HFFc6 (cell line): ENCODE measurements around the gene ADAT3. TPM values are rescaled to one million over a fixed set of nuclear protein-coding genes. Genes with fewer than 3 reads are reported as not detected.

Experiments used
- DNase-seq: peaks from one replicate; pipeline ENCODE4 v3.0.0-alpha.2; 2018
- H3K27ac Mint-ChIP-seq: 2 replicates; pipeline ENCODE4 v1.8.0; 2020; ENCODE audit warnings: mild to moderate bottlenecking, mixed read lengths
- H3K27me3 Mint-ChIP-seq: 2 replicates; pipeline ENCODE4 v1.8.0; 2021; ENCODE audit warnings: mild to moderate bottlenecking, moderate library complexity, mixed read lengths; ENCODE audit not compliant: insufficient read depth
- H3K36me3 Mint-ChIP-seq: 2 replicates; pipeline ENCODE4 v1.8.0; 2021; ENCODE audit warnings: low read depth, mixed read lengths
- H3K4me1 Mint-ChIP-seq: 2 replicates; pipeline ENCODE4 v1.8.0; 2020; ENCODE audit warnings: low read depth, mixed read lengths
- H3K4me3 Mint-ChIP-seq: 2 replicates; pipeline ENCODE4 v1.8.0; 2020; ENCODE audit warnings: mild to moderate bottlenecking, moderate library complexity, mixed read lengths
- H3K9me3 Mint-ChIP-seq: 2 replicates; pipeline ENCODE4 v1.8.0; 2020; ENCODE audit warnings: mild to moderate bottlenecking, mixed read lengths
- total RNA-seq, 6 experiments: library from RNA; stranded (reverse); fragmentation: NEBNext Ultra II Directional; extraction: Animal tissue kit (Norgen Biotek cat#: 25700); gene quantifications; 2 replicates in 1 of 6; 3 replicates in 5 of 6; pipeline ENCODE4 v1.2.3, GENCODE V29; 2021
- TF ChIP-seq, protein P1 (sequence below): fragments of 200-600 bp; sonication (generic); IDR thresholded peaks from 2 replicates; pipeline ENCODE4 v1.5.0; 2021; ENCODE audit warnings: antibody characterized with exemption, mild to moderate bottlenecking

ADAT3 gene
- total RNA-seq, 6 experiments from 2014 or later: 2.3 to 4.2 (median 3.0) TPM

DNA sequence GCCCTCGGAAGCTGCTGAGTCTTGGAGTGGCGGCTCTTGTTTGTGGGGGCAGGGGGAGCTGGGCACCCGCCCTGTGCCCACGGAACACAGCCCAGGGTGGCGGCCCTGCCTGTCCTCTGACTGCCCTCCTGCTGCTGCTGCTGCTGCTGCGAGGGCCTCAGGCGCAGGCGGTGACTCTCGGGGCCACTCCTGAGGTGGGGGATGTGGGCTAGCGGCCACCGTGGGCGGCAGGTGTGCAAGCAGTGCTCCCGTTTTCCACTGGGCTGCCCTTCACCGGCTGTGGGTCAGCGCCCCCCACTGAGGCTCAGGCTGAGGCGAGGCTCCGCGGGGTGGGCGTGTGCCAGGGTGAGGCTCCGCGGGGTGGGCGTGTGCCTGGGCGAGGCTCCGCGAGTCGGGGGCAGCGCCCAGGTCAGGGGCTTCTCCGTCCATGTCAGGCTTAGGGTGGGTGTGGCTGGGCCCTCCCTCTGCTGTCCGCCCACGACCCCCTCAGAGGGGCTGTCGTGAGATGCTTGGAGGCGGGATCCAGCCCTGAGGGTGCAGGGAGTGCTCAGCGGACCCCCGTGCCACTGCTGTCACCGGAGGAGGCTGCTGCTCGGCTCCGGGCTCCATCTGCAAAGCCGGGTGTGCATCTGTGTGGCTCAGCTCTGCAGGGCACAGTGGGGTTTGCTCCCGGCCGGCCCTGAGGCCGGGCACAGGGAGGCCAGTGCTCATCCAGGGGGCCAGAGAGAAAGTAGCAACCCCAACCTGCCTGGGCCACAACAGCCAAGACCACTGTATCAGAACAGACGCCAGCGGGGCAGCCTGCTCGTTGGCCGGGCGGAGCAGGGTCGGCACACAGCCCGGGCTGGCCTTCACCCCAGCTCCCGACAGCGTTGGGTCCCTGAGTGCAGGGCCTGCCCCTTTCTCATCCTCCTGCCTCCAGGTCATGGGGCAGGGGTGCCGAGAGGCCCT is 50.2 kb downstream of the ADAT3 start:
- Mint-ChIP-seq H3K9me3 (no peaks in the 10 kb centered on the region), H3K27me3 (no peaks in the 10 kb centered on the region), H3K36me3 (no peaks in the 10 kb centered on the region), H3K4me3 (no peak overlapping the region), H3K4me1 (no peaks in the 10 kb centered on the region), H3K27ac (no peak overlapping the region)
- TF ChIP-seq, protein P1, sequence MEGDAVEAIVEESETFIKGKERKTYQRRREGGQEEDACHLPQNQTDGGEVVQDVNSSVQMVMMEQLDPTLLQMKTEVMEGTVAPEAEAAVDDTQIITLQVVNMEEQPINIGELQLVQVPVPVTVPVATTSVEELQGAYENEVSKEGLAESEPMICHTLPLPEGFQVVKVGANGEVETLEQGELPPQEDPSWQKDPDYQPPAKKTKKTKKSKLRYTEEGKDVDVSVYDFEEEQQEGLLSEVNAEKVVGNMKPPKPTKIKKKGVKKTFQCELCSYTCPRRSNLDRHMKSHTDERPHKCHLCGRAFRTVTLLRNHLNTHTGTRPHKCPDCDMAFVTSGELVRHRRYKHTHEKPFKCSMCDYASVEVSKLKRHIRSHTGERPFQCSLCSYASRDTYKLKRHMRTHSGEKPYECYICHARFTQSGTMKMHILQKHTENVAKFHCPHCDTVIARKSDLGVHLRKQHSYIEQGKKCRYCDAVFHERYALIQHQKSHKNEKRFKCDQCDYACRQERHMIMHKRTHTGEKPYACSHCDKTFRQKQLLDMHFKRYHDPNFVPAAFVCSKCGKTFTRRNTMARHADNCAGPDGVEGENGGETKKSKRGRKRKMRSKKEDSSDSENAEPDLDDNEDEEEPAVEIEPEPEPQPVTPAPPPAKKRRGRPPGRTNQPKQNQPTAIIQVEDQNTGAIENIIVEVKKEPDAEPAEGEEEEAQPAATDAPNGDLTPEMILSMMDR: no peak
- DNase-seq: no peak

DNA sequence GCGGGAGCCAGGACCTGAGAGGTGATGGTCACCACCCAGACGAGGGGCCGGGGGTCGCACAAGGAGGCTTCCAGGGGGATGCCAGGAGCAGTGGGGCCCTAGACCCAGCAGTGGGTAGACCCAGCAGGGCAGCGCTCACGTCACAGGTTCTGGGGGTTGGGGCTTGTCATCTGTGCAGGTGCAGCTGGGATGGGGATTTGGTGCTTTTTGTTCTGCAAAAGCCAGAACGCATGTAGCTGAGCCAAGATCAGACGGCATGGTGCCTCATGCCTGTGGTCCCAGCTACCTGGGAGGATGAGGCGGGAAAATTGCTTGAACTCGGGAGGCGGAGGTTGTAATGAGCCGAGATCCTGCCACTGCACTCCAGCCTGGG is 50.9 kb downstream of the ADAT3 start:
- Mint-ChIP-seq H3K27me3 (no peaks in the 10 kb centered on the region), H3K4me3 (no peak overlapping the region), H3K36me3 (no peaks in the 10 kb centered on the region), H3K4me1 (no peaks in the 10 kb centered on the region), H3K9me3 (no peaks in the 10 kb centered on the region), H3K27ac (no peak overlapping the region)
- no peak for DNase-seq
- TF ChIP-seq, protein P1: no peak

GRCh38 chr19:1956868-1957492 is 51.8 kb downstream of the ADAT3 start:
- H3K4me1 Mint-ChIP-seq: no peaks in the 10 kb centered on the region
- no peak for DNase-seq
- no peaks in the 10 kb centered on the region for H3K27me3 Mint-ChIP-seq
- no peak overlapping the region for H3K27ac Mint-ChIP-seq
- no peaks in the 10 kb centered on the region for H3K9me3 Mint-ChIP-seq
- no peak overlapping the region for H3K4me3 Mint-ChIP-seq
- no peaks in the 10 kb centered on the region for H3K36me3 Mint-ChIP-seq
- TF ChIP-seq, protein P1: no peak

DNA sequence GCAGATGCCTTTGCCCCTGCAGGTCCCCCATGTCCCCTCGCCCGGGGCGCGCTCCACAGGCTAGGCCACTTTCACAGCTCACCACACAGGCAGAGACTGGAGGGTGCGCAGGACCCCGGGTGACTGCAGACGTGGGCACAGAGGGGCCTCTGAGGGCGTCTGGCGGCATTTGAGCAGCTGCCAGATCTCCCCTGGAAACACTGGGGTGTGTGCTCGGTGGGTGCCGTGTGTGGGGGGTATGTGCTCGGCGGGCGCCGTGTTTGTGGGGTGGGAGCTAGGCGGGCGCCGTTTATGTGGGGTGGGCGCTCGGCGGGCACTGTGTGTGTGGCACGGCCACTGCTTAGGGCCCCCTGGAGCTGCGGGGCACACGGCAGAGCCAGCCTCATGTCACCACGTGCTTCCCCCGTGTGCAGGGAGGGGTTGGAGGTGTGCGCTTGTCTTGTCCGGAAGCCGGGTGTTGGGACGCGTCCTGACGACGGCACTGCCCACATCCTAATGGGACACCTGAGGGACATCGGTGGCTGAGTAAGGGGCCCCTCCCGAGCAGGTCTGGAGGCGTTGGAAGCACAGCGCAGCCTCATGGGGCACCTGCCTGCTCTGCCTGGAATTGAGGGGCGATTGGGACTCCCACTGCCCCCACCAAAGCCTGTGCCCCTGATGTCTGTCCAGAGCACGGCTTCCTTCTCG is 52.5 kb downstream of the ADAT3 start:
- TF ChIP-seq, protein P1: no peak
- Mint-ChIP-seq H3K27ac (no peak overlapping the region), H3K27me3 (no peaks in the 10 kb centered on the region), H3K4me3 (no peak overlapping the region), H3K36me3 (no peaks in the 10 kb centered on the region), H3K9me3 (no peaks in the 10 kb centered on the region), H3K4me1 (no peaks in the 10 kb centered on the region)
- no peak for DNase-seq

GRCh38 chr19:1959928-1960589 is 54.9 kb downstream of the ADAT3 start:
- no peak for DNase-seq
- no peaks in the 10 kb centered on the region for H3K36me3 Mint-ChIP-seq
- no peaks in the 10 kb centered on the region for H3K27me3 Mint-ChIP-seq
- no peak overlapping the region for H3K4me3 Mint-ChIP-seq
- TF ChIP-seq, protein P1: no peak
- H3K27ac Mint-ChIP-seq: no peak overlapping the region
- no peaks in the 10 kb centered on the region for H3K9me3 Mint-ChIP-seq
- H3K4me1 Mint-ChIP-seq: no peaks in the 10 kb centered on the region
